ENCODE measurements around the gene FUT2. TPM values are rescaled to one million over a fixed set of nuclear protein-coding genes. Genes with fewer than 3 reads are reported as not detected.

Gene FUT2
- total RNA-seq = not detected in 2 replicates
- long read RNA-seq = 0 reads

- H3K36me3 Mint-ChIP-seq (ENCODE audit: low read depth) = no peaks in the 10 kb centered on the region
- peaks cover 52% of the 10 kb centered on the region for H3K27me3 Mint-ChIP-seq (ENCODE audit: low read depth)
- no peak within 1 kb of the TSS for H3K27ac Mint-ChIP-seq (ENCODE audit: unreplicated experiment)
- DNase-seq (ENCODE audit: low read depth, low spot score) = no peak
- H3K9me3 Mint-ChIP-seq = no peaks in the 10 kb centered on the region
- H3K4me1 Mint-ChIP-seq = peaks cover 5% of the 10 kb centered on the region
- TF ChIP-seq CTCF (conservative IDR thresholded peaks at IDR 0.05) = no peak
- H3K4me3 Mint-ChIP-seq = peak within 1 kb of the TSS; percentile 56
Observed at GRCh38 chr19:48695743-48696352, at the start of gene FUT2. Gene FUT2, plus strand, starts transcription at chr19:48695971. Its CDS starts 6,986 bp downstream, at chr19:48702957.

- Mint-ChIP-seq H3K9me3 (no peaks in the 10 kb centered on the region), H3K4me3 (peak within 1 kb of the TSS; percentile 81), H3K27ac (ENCODE audit: unreplicated experiment) (peak within 1 kb of the TSS; percentile 43), H3K36me3 (ENCODE audit: low read depth) (no peaks in the 10 kb centered on the region), H3K27me3 (ENCODE audit: low read depth) (peaks cover 14% of the 10 kb centered on the region), H3K4me1 (peaks cover 24% of the 10 kb centered on the region)
- DNase-seq (ENCODE audit: low read depth, low spot score) = peak; percentile 92
- TF ChIP-seq CTCF (conservative IDR thresholded peaks at IDR 0.05) = peak; percentile 85
Observed at GRCh38 chr19:48646001-48646721, 49.6 kb upstream of the FUT2 start, which contains the start of gene CA11. Gene CA11, minus strand, starts transcription at chr19:48646187. Its CDS starts 555 bp downstream, at chr19:48645632.

GRCh38 chr19:48646722-48647216 is 49.0 kb upstream of the FUT2 start:
- TF ChIP-seq CTCF (conservative IDR thresholded peaks at IDR 0.05) = no peak
- Mint-ChIP-seq H3K27me3 (ENCODE audit: low read depth) (peaks cover 10% of the 10 kb centered on the region), H3K36me3 (ENCODE audit: low read depth) (no peaks in the 10 kb centered on the region), H3K4me1 (peaks cover 24% of the 10 kb centered on the region), H3K27ac (ENCODE audit: unreplicated experiment) (no peak overlapping the region), H3K9me3 (no peaks in the 10 kb centered on the region), H3K4me3 (peak overlapping the region; percentile 59)
- no peak for DNase-seq (ENCODE audit: low read depth, low spot score)

GRCh38 chr19:48648134-48648533 is 47.6 kb upstream of the FUT2 start:
- Mint-ChIP-seq H3K27ac (ENCODE audit: unreplicated experiment) (no peak overlapping the region), H3K4me3 (no peak overlapping the region)

More at GRCh38 chr19:48648134-48648533, 47.6 kb upstream of the FUT2 start:
- no peaks in the 10 kb centered on the region for H3K9me3 Mint-ChIP-seq
- no peak for TF ChIP-seq CTCF (conservative IDR thresholded peaks at IDR 0.05)
- H3K27me3 Mint-ChIP-seq (ENCODE audit: low read depth) = peaks cover 6% of the 10 kb centered on the region
- no peak for DNase-seq (ENCODE audit: low read depth, low spot score)
- peaks cover 24% of the 10 kb centered on the region for H3K4me1 Mint-ChIP-seq
- H3K36me3 Mint-ChIP-seq (ENCODE audit: low read depth) = no peaks in the 10 kb centered on the region
